ENCODE results near the gene ATRNL1.
A peak's percentile ranks its signal among the peaks of the same experiment; 100 is the strongest.
"Not testable (repeated sequence)": the region's sequence is repeated elsewhere in the genome, so short reads cannot be mapped to it uniquely, and the experiment has no call there.

Gene ATRNL1

GRCh38 chr10:115219203-115219602, 126.0 kb downstream of the ATRNL1 start:
- DNase-seq = no peak

- DNase-seq = no peak
Observed at GRCh38 chr10:115222039-115222438, 128.9 kb downstream of the ATRNL1 start.

- no peak for DNase-seq
Observed at GRCh38 chr10:115239761-115240160, 146.6 kb downstream of the ATRNL1 start.

GRCh38 chr10:115250784-115251183, 157.6 kb downstream of the ATRNL1 start:
- no peak for DNase-seq

GRCh38 chr10:115253765-115254164, 160.6 kb downstream of the ATRNL1 start:
- not testable (repeated sequence) for DNase-seq

- DNase-seq = no peak
Observed at GRCh38 chr10:115272482-115272881, 179.3 kb downstream of the ATRNL1 start.

- DNase-seq = no peak
Observed at GRCh38 chr10:115278294-115278693, 185.1 kb downstream of the ATRNL1 start.

- DNase-seq = no peak
Observed at GRCh38 chr10:115295213-115295805, 202.1 kb downstream of the ATRNL1 start.

GRCh38 chr10:115300080-115300479, 206.9 kb downstream of the ATRNL1 start:
- DNase-seq = no peak

GRCh38 chr10:115319669-115320068, 226.5 kb downstream of the ATRNL1 start:
- not testable (repeated sequence) for DNase-seq

- no peak for DNase-seq
Observed at GRCh38 chr10:115321360-115321759, 228.2 kb downstream of the ATRNL1 start.

- DNase-seq = no peak
Observed at GRCh38 chr10:115328331-115328730, 235.2 kb downstream of the ATRNL1 start.

GRCh38 chr10:115335366-115335765, 242.2 kb downstream of the ATRNL1 start:
- DNase-seq = no peak

- DNase-seq = peak; percentile 66
Observed at GRCh38 chr10:115355162-115355760, 262.1 kb downstream of the ATRNL1 start.

GRCh38 chr10:115367920-115368319, 274.8 kb downstream of the ATRNL1 start:
- DNase-seq = not testable (repeated sequence)

- DNase-seq = no peak
Observed at GRCh38 chr10:115379064-115379463, 285.9 kb downstream of the ATRNL1 start.

GRCh38 chr10:115384665-115385064, 291.5 kb downstream of the ATRNL1 start:
- no peak for DNase-seq

- no peak for DNase-seq
Observed at GRCh38 chr10:115390607-115391006, 297.4 kb downstream of the ATRNL1 start.

GRCh38 chr10:115398026-115398425, 304.9 kb downstream of the ATRNL1 start:
- DNase-seq = no peak

GRCh38 chr10:115402699-115403098, 309.5 kb downstream of the ATRNL1 start:
- DNase-seq = no peak

GRCh38 chr10:115405838-115406237, 312.7 kb downstream of the ATRNL1 start:
- not testable (repeated sequence) for DNase-seq

GRCh38 chr10:115409347-115409746, 316.2 kb downstream of the ATRNL1 start:
- no peak for DNase-seq

- DNase-seq = peak; percentile 50
Observed at GRCh38 chr10:115417585-115418265, 324.6 kb downstream of the ATRNL1 start.

- no peak for DNase-seq
Observed at GRCh38 chr10:115422624-115423023, 329.5 kb downstream of the ATRNL1 start.
